HEK293 (cell line): Measurements from ENCODE around the gene PPP1R3F.

Experiments used
- CTCF ChIA-PET: fragments of 350-600 bp; formaldehyde crosslinking; extraction: SDS; loops from one replicate; lab custom pipeline; 2021; ENCODE audit warnings: antibody characterized with exemption; lab: Yijun Ruan, JAX
- POLR2A ChIA-PET: fragments of 300-600 bp; formaldehyde crosslinking; extraction: SDS; loops from one replicate; lab custom pipeline; 2020; ENCODE audit warnings: antibody characterized with exemption, inconsistent platforms; lab: Yijun Ruan, JAX
- H3K27ac ChIP-seq: fragments of 200-500 bp; sonication (Bioruptor generic); 2 replicates; pipeline ENCODE4 v1.5.1; 2014; ENCODE audit warnings: low read depth, low read length, control low read depth, inconsistent platforms; ENCODE audit errors: extremely low read depth
- H3K36me3 ChIP-seq, 2 experiments: fragments of 200-500 bp in 1 of 2; sonication (Bioruptor generic) in 1 of 2; 1 replicate in 1 of 2; 2 replicates in 1 of 2; pipeline ENCODE4 v1.5.1; 2014 to 2017; ENCODE audit warnings: inconsistent platforms in 2 of 2, low read length in 2 of 2; ENCODE audit not compliant: control insufficient read depth in 2 of 2, insufficient read depth in 1 of 2
- H3K4me1 ChIP-seq: fragments of 200-500 bp; sonication (Bioruptor generic); 2 replicates; pipeline ENCODE4 v1.5.1; 2014; ENCODE audit warnings: mild to moderate bottlenecking, low read length, inconsistent platforms; ENCODE audit not compliant: control insufficient read depth, insufficient read depth
- H3K4me3 ChIP-seq: 2 replicates; pipeline ENCODE4 v1.5.1; 2011; ENCODE audit warnings: low read depth, mild to moderate bottlenecking, control low read depth, low read length, moderate library complexity
- H3K9me3 ChIP-seq: fragments of 200-500 bp; sonication (Bioruptor generic); 2 replicates; pipeline ENCODE4 v1.5.1; 2014; ENCODE audit warnings: low read depth, low read length, inconsistent platforms; ENCODE audit not compliant: control insufficient read depth, insufficient read depth
- CTCF ChIP-seq: fragments of 450-650 bp; formaldehyde crosslinking; IDR thresholded peaks from 2 replicates; pipeline ENCODE4 v1.5.1; 2016; ENCODE audit warnings: missing biosample characterization, missing genetic modification characterization
- EGR2 ChIP-seq: fragments of 450-650 bp; formaldehyde crosslinking; IDR thresholded peaks from 2 replicates; pipeline ENCODE4 v1.5.1; 2016; ENCODE audit warnings: low read depth, missing biosample characterization, missing genetic modification characterization
- ELK4 ChIP-seq: IDR thresholded peaks from 2 replicates; pipeline ENCODE4 v1.6.1; 2011; ENCODE audit warnings: mild to moderate bottlenecking, low read depth, low read length, borderline replicate concordance
- MEIS1 ChIP-seq: sonication (generic); formaldehyde crosslinking; IDR thresholded peaks from 2 replicates; pipeline ENCODE4 v1.8.1; 2022; ENCODE audit warnings: missing genetic modification reagents, mild to moderate bottlenecking, borderline replicate concordance
- TSHZ1 ChIP-seq: fragments of 450-650 bp; formaldehyde crosslinking; IDR thresholded peaks from 2 replicates; pipeline ENCODE4 v1.5.1; 2016; ENCODE audit warnings: missing biosample characterization, missing genetic modification characterization, borderline replicate concordance
- ZNF155 ChIP-seq: fragments of 450-650 bp; formaldehyde crosslinking; IDR thresholded peaks from 2 replicates; pipeline ENCODE4 v1.5.1; 2016; ENCODE audit warnings: missing biosample characterization, missing genetic modification characterization
- ZNF157 ChIP-seq: fragments of 450-650 bp; formaldehyde crosslinking; IDR thresholded peaks from 2 replicates; pipeline ENCODE4 v1.5.1; 2016; ENCODE audit warnings: missing biosample characterization, missing genetic modification characterization
- ZNF175 ChIP-seq: fragments of 450-650 bp; formaldehyde crosslinking; IDR thresholded peaks from 2 replicates; pipeline ENCODE4 v1.5.1; 2016; ENCODE audit warnings: missing biosample characterization, missing genetic modification characterization
- ZNF274 ChIP-seq, 2 experiments: fragments of 200-500 bp in 1 of 2; fragments of 450-650 bp in 1 of 2; sonication (Bioruptor generic) in 1 of 2; formaldehyde crosslinking in 1 of 2; IDR thresholded peaks; 2 replicates each; pipeline versions ENCODE4 v1.5.1 to v1.6.1; 2014 to 2016; ENCODE audit warnings: borderline replicate concordance in 1 of 2, inconsistent platforms in 1 of 2, low read length in 1 of 2, missing biosample characterization in 1 of 2, missing genetic modification characterization in 1 of 2
- ZNF335 ChIP-seq: fragments of 450-650 bp; formaldehyde crosslinking; conservative IDR thresholded peaks from 2 replicates; pipeline ENCODE4 v1.5.1; 2016; ENCODE audit warnings: missing biosample characterization, missing genetic modification characterization
- ZNF341 ChIP-seq: fragments of 450-650 bp; formaldehyde crosslinking; IDR thresholded peaks from 2 replicates; pipeline ENCODE4; 2016; ENCODE audit warnings: low read depth, missing biosample characterization, missing genetic modification characterization
- ZNF473 ChIP-seq: fragments of 450-650 bp; formaldehyde crosslinking; IDR thresholded peaks from 2 replicates; pipeline ENCODE4 v1.5.1; 2017; ENCODE audit warnings: missing biosample characterization, missing genetic modification characterization
- ZNF488 ChIP-seq: fragments of 450-650 bp; formaldehyde crosslinking; IDR thresholded peaks from 2 replicates; pipeline ENCODE4 v1.5.1; 2016; ENCODE audit warnings: missing biosample characterization, missing genetic modification characterization
- ZNF501 ChIP-seq: fragments of 450-650 bp; formaldehyde crosslinking; IDR thresholded peaks from 2 replicates; pipeline ENCODE4 v1.5.1; 2016; ENCODE audit warnings: missing biosample characterization, missing genetic modification characterization
- ZNF510 ChIP-seq: fragments of 450-650 bp; formaldehyde crosslinking; IDR thresholded peaks from 2 replicates; pipeline ENCODE4 v1.5.1; 2018; ENCODE audit warnings: mild to moderate bottlenecking, missing genetic modification characterization, missing biosample characterization; ENCODE audit not compliant: insufficient replicate concordance
- ZNF518A ChIP-seq: fragments of 450-650 bp; formaldehyde crosslinking; conservative IDR thresholded peaks from 2 replicates; pipeline ENCODE4 v1.5.1; 2016; ENCODE audit warnings: low read depth, missing biosample characterization, missing genetic modification characterization
- ZNF530 ChIP-seq: fragments of 450-650 bp; formaldehyde crosslinking; IDR thresholded peaks from 2 replicates; pipeline ENCODE4 v1.5.1; 2016; ENCODE audit warnings: low read depth, missing biosample characterization, missing genetic modification characterization
- ZNF571 ChIP-seq: fragments of 450-650 bp; formaldehyde crosslinking; IDR thresholded peaks from 2 replicates; pipeline ENCODE4 v1.5.0; 2017; ENCODE audit warnings: missing biosample characterization, missing genetic modification characterization
- ZNF596 ChIP-seq: fragments of 450-650 bp; IDR thresholded peaks from 2 replicates; pipeline ENCODE4 v1.5.0; 2018; ENCODE audit warnings: missing biosample characterization, mild to moderate bottlenecking, missing genetic modification characterization, moderate library complexity
- ZSCAN16 ChIP-seq: fragments of 450-650 bp; formaldehyde crosslinking; IDR thresholded peaks from 2 replicates; pipeline ENCODE4 v1.5.1; 2016; ENCODE audit warnings: missing biosample characterization, missing genetic modification characterization
- ZSCAN23 ChIP-seq: fragments of 450-650 bp; formaldehyde crosslinking; IDR thresholded peaks from 2 replicates; pipeline ENCODE4 v1.5.1; 2016; ENCODE audit warnings: missing biosample characterization, missing genetic modification characterization
- ZSCAN4 ChIP-seq: fragments of 450-650 bp; formaldehyde crosslinking; IDR thresholded peaks from 2 replicates; pipeline ENCODE4 v1.5.1; 2017; ENCODE audit warnings: missing biosample characterization, missing genetic modification characterization

Gene PPP1R3F

GRCh38 chrX:49278081-49278480, 8.5 kb downstream of the PPP1R3F start:
- no peak for TF ChIP-seq ZNF501 (tag by site-specific recombination)
- TF ChIP-seq ZNF155 (tag by site-specific recombination) = no peak
- TF ChIP-seq ZNF473 (tag by site-specific recombination) = no peak
- TF ChIP-seq ZSCAN16 = no peak
- no peak for TF ChIP-seq ZNF530 (tag by site-specific recombination)
- TF ChIP-seq ZNF274 (IDR thresholded peaks at IDR 0.05; ENCODE audit: low read length) = no peak
- no peak for TF ChIP-seq ZNF274 (tag by site-specific recombination; IDR thresholded peaks at IDR 0.05; ENCODE audit: borderline replicate concordance)
- no peak for TF ChIP-seq EGR2
- no peak for TF ChIP-seq ZSCAN23 (tag by site-specific recombination)
- TF ChIP-seq TSHZ1 (tag by site-specific recombination) = no peak
- TF ChIP-seq ZNF571 (tag by site-specific recombination) = no peak
- no peak for TF ChIP-seq ZNF157 (tag by site-specific recombination)
- no peak for TF ChIP-seq ZNF596
- TF ChIP-seq ZSCAN4 (tag by site-specific recombination) = no peak
- no peak for TF ChIP-seq CTCF
- POLR2A ChIA-PET = no interaction called here
- H3K4me1 ChIP-seq = no peaks in the 10 kb centered on the region
- H3K27ac ChIP-seq = no peak overlapping the region
- CTCF ChIA-PET = no interaction called here
- H3K9me3 ChIP-seq = no peaks in the 10 kb centered on the region
- H3K4me3 ChIP-seq = no peak overlapping the region
- no peaks in the 10 kb centered on the region for H3K36me3 ChIP-seq

GRCh38 chrX:49282647-49283011, 13.0 kb downstream of the PPP1R3F start:
- no peak overlapping the region for H3K4me3 ChIP-seq
- no peaks in the 10 kb centered on the region for H3K9me3 ChIP-seq
- H3K4me1 ChIP-seq = no peaks in the 10 kb centered on the region
- ChIA-PET CTCF (interaction anchor here (1.2 kb wide), 1 partner anchor 9 kb away, joined by 3 read pairs; no protein-coding TSS in a partner anchor), POLR2A (no interaction called here)
- no peaks in the 10 kb centered on the region for H3K36me3 ChIP-seq
- H3K27ac ChIP-seq = no peak overlapping the region
- TF ChIP-seq MEIS1 (CRISPR knock-in tag) (no peak), ZNF530 (tag by site-specific recombination) (no peak), ZNF175 (no peak), ZNF274 (IDR thresholded peaks at IDR 0.05; ENCODE audit: low read length) (no peak), ZNF274 (tag by site-specific recombination; IDR thresholded peaks at IDR 0.05; ENCODE audit: borderline replicate concordance) (no peak), ZNF335 (tag by site-specific recombination) (no peak), ZNF518A (tag by site-specific recombination) (no peak), ZNF341 (tag by site-specific recombination) (no peak), ZNF510 (no peak), ELK4 (no peak), ZNF488 (tag by site-specific recombination) (no peak)
